Measurements from ENCODE around the gene GTF2F1.

The GTF2F1 gene

GRCh38 chr19:6393074-6393982, at the start of gene GTF2F1:
Gene GTF2F1 (minus strand): TSS chr19:6393164. CDS start chr19:6392995, 169 bp downstream.
- ChIA-PET POLR2A (ENCODE audit: low non-redundant PET) (no interaction called here), CTCF (interaction anchor here (0.7 kb wide), 2 partner anchors 14 to 600 kb away, joined by 3 read pairs; no protein-coding TSS in a partner anchor)
- peak; percentile 99 for DNase-seq (ENCODE audit: low spot score)
- TF ChIP-seq CTCF (conservative IDR thresholded peaks at IDR 0.05; ENCODE audit: low read depth) = no peak
- H3K27ac ChIP-seq = peak within 1 kb of the TSS; percentile 88

DNA sequence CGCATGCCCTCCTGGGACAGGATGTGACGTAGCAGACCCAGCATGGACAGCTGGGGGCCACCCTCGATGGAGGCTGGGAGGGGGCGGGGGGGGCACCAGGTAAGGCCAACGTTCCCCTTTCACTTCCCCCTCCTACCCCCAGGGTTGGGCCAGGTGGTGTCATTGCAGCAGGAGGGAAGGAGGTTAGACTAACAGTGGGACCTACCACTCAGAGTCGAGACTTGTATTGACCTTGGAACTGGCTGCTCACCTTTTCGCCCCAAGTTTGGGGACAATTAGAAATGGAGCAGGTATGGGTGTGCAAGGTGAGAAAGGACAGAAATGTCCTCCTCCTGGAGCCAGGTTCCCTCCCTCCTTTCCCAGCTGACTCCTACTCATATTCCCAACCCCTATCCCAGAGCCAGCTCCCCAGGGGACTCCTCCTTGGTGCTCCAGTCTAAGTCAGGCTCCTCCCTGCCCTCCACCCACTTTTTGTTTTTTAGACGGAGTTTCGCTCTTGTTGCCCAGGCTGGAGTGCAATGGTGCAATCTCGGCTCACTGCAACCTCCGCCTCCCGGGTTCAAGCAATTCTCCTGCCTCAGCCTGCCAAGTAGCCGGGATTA, 49.2 kb upstream of the GTF2F1 start:
- no peak for TF ChIP-seq CTCF (conservative IDR thresholded peaks at IDR 0.05; ENCODE audit: low read depth)
- no peak for DNase-seq (ENCODE audit: low spot score)
- CTCF ChIA-PET = no interaction called here
- POLR2A ChIA-PET (ENCODE audit: low non-redundant PET) = no interaction called here
- no peak overlapping the region for H3K27ac ChIP-seq

DNA sequence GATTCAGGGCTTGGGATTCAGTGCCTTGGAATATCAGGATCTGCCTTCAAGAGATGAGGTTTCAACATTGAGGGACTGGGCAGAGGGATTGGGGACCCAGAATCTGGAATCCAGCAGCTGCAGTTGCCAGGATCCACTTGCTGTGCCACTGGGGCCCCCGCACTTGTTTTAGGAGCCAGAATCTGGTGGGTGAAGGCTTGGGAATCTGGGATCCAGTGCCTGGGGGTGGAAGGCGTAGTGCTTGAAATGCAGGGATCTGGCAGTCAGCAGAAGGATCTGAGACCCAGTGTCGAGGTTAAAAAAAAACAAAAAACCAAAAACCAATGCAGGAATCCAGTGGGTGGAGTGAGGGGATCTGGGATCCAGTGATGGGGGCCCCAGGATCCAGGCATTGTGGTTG, 47.9 kb upstream of the GTF2F1 start:
- no peak for DNase-seq (ENCODE audit: low spot score)
- ChIA-PET POLR2A (ENCODE audit: low non-redundant PET) (no interaction called here), CTCF (no interaction called here)
- H3K27ac ChIP-seq = no peak overlapping the region
- TF ChIP-seq CTCF (conservative IDR thresholded peaks at IDR 0.05; ENCODE audit: low read depth) = no peak

DNA sequence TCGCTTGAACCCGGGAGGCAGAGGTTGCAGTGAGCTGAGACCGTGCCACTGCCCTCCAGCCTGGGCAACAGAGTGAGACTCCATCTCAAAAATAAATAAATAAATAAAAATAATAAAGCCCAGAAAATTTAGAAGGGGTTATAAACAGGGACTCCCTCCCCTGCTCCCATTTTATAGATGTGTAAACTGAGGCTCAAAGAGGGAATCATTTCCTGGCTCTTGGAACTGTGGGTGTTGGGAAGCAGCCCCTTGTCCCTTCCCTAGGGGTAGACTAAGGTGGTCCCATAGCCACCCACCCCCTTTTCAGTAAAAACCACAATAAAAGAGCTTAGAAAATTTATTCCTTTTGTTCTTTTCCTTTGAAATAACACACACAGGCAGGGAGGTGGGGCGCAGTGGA, 46.8 kb upstream of the GTF2F1 start:
- ChIA-PET POLR2A (ENCODE audit: low non-redundant PET) (no interaction called here), CTCF (no interaction called here)
- no peak for DNase-seq (ENCODE audit: low spot score)
- H3K27ac ChIP-seq = no peak overlapping the region
- TF ChIP-seq CTCF (conservative IDR thresholded peaks at IDR 0.05; ENCODE audit: low read depth) = no peak

DNA sequence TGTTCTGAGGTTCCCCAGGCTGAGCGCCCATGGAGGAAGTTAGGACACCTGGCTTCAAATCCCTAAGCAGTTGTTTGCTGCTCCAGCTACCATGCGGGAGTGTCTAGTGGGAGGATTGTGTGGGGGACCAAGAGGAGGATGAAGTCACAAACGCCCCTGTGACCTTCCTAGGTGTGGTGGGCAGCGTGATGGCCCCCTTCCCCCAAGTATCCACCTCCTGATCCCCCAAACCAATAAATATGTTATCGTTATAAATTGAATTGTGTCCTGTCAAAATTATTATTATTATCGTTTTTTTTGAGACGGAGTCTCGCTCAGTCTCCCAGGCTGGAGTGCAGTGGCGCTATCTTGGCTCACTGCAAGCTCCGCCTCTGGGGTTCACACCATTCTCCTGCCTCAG, 40.7 kb upstream of the GTF2F1 start, which contains the start of gene SLC25A41:
Gene SLC25A41 (minus strand): TSS at position 101 of the 400 bp plus-strand sequence. CDS start 70 bp downstream, at position 31.
- POLR2A ChIA-PET (ENCODE audit: low non-redundant PET) = no interaction called here
- CTCF ChIA-PET = no interaction called here
- no peak within 1 kb of the TSS for H3K27ac ChIP-seq
- TF ChIP-seq CTCF (conservative IDR thresholded peaks at IDR 0.05; ENCODE audit: low read depth) = no peak
- no peak for DNase-seq (ENCODE audit: low spot score)

DNA sequence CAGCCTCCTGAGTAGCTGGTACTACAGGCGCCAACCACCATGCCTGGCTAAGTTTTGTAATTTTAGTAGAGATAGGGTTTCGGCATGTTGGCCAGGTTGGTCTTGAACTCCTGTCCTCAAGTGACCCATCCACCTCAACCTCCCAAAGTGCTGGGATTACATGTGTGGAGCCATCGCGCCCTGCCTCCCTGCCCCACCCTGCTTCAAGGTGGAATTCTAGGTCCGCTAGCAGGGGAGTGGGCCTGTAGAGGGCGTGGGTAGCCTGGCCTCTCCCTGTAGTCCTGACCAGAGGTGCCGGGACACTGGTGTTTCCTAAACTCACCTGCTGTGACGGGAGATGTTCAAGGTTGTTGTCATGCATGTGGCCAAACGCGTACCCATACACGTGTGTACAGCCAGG, 40.2 kb upstream of the GTF2F1 start:
- no peak overlapping the region for H3K27ac ChIP-seq
- CTCF ChIA-PET = no interaction called here
- POLR2A ChIA-PET (ENCODE audit: low non-redundant PET) = no interaction called here
- TF ChIP-seq CTCF (conservative IDR thresholded peaks at IDR 0.05; ENCODE audit: low read depth) = no peak
- no peak for DNase-seq (ENCODE audit: low spot score)
